Measurements from ENCODE around the gene FLAD1.

The FLAD1 gene

DNA sequence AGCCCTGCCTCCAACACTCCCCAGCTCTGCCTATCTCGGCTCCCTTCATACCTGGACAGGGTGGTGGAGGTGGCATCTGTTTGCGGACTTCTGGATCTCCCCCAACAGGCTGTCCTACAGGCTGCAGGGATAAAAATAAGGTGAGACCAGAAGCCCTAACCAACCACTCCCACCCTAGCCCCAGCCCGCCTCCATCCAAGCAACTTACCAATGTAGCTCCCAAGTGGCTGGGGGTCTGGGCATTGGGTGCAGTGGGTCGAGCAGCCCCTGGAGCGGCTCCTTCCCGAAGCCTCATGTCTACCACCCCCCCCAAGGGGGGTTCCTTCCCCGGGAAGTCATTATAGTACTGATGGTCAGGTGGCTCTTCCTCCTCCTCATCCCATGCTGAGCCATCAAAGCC lies 17.0 kb upstream of the FLAD1 start:
- Histone ChIP-seq H3K36me3 (ENCODE audit: control insufficient read depth in 1 of 2, insufficient read depth in 2 of 2, low read length in 2 of 2) (peaks cover 54 to 57% of the 10 kb centered on the region in 2 experiments), H3K18ac (ENCODE audit: low read length) (no peak overlapping the region), H3K9ac (ENCODE audit: low read length) (no peak overlapping the region), H3K14ac (ENCODE audit: low read length) (no peak overlapping the region), H3K9me3 (ENCODE audit: insufficient read depth, low read depth, low read length) (peaks cover 2% of the 10 kb centered on the region), H3K4me3 (ENCODE audit: low read depth, low read length) (no peak overlapping the region), H2AK5ac (ENCODE audit: low read length) (no peak overlapping the region), H3K23ac (ENCODE audit: low read length) (no peak overlapping the region), H3K4me2 (ENCODE audit: low read length) (no peak overlapping the region), H4K91ac (ENCODE audit: low read depth, low read length) (no peak overlapping the region), H2BK120ac (ENCODE audit: insufficient read depth, low read length, poor library complexity) (no peak overlapping the region), H4K12ac (ENCODE audit: low read depth, low read length) (no peak overlapping the region), H2BK5ac (ENCODE audit: low read depth, low read length, poor library complexity) (no peak overlapping the region), H3K4me1 (ENCODE audit: control insufficient read depth in 1 of 2, insufficient read depth in 2 of 2, low read length in 2 of 2) (peaks cover 37 to 40% of the 10 kb centered on the region in 2 experiments), H3K27me3 (ENCODE audit: insufficient read depth, low read length) (no peaks in the 10 kb centered on the region), H3K79me2 (ENCODE audit: control insufficient read depth, insufficient read depth, low read length, poor library complexity) (peaks cover 23% of the 10 kb centered on the region), H3K4ac (ENCODE audit: low read depth, low read length) (no peak overlapping the region), H3K79me1 (ENCODE audit: low read length) (peaks cover 23% of the 10 kb centered on the region), H2BK12ac (ENCODE audit: low read length) (no peak overlapping the region), H2AFZ (ENCODE audit: insufficient read depth, low read length, poor library complexity) (no peak overlapping the region), H3K27ac (ENCODE audit: low read depth, low read length) (no peak overlapping the region), H4K8ac (ENCODE audit: low read depth, low read length) (no peak overlapping the region)
- WGBS (ENCODE audit: extremely low coverage, insufficient coverage, insufficient read length) = no CpG with 5 or more reads among the region's 7 CpGs
- no peak for DNase-seq

DNA sequence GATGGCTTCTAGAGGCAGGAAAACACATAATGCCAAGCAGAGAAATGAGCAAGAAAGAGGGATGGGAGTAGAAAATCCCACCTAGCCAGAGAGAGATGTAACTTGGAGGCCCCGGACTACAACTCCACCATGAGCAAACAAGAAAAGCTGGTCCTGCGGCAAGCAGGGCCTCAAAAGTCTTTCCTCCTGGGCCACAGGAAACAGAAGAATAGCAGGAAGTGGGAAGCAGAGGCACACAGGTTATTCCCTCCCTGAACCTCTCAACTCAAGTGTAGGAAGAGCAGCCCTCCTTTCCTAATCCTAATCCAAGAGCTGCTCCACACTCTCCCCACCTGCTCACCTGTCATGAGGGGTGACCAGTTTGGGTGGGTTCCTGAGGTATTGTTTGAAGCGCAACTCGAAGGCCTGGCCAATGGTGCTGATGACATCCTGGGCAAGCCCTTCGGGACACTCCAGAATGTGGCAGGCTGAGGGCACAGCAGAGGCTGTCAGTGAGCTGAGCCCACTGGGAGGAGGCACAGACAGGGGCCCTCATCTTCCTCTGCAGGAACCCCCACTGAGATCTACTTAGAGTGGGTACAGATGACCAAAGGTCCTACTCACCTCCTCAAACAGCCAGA lies 15.7 kb upstream of the FLAD1 start:
- Histone ChIP-seq H2BK12ac (ENCODE audit: low read length) (no peak overlapping the region), H3K4me2 (ENCODE audit: low read length) (no peak overlapping the region), H2AK5ac (ENCODE audit: low read length) (no peak overlapping the region), H3K9me3 (ENCODE audit: insufficient read depth, low read depth, low read length) (peaks cover 2% of the 10 kb centered on the region), H2BK120ac (ENCODE audit: insufficient read depth, low read length, poor library complexity) (no peak overlapping the region), H2BK5ac (ENCODE audit: low read depth, low read length, poor library complexity) (no peak overlapping the region), H3K4ac (ENCODE audit: low read depth, low read length) (no peak overlapping the region), H3K14ac (ENCODE audit: low read length) (no peak overlapping the region), H3K4me3 (ENCODE audit: low read depth, low read length) (no peak overlapping the region), H3K9ac (ENCODE audit: low read length) (no peak overlapping the region), H3K27ac (ENCODE audit: low read depth, low read length) (peak overlapping the region; percentile 9), H3K4me1 (ENCODE audit: control insufficient read depth in 1 of 2, insufficient read depth in 2 of 2, low read length in 2 of 2) (peaks cover 41 to 47% of the 10 kb centered on the region in 2 experiments), H4K8ac (ENCODE audit: low read depth, low read length) (no peak overlapping the region), H3K79me1 (ENCODE audit: low read length) (peaks cover 22% of the 10 kb centered on the region), H3K36me3 (ENCODE audit: control insufficient read depth in 1 of 2, insufficient read depth in 2 of 2, low read length in 2 of 2) (peaks cover 54 to 57% of the 10 kb centered on the region in 2 experiments), H3K23ac (ENCODE audit: low read length) (no peak overlapping the region), H4K91ac (ENCODE audit: low read depth, low read length) (peak overlapping the region; percentile 15), H3K27me3 (ENCODE audit: insufficient read depth, low read length) (no peaks in the 10 kb centered on the region), H2AFZ (ENCODE audit: insufficient read depth, low read length, poor library complexity) (no peak overlapping the region), H3K79me2 (ENCODE audit: control insufficient read depth, insufficient read depth, low read length, poor library complexity) (peaks cover 19% of the 10 kb centered on the region), H3K18ac (ENCODE audit: low read length) (no peak overlapping the region), H4K12ac (ENCODE audit: low read depth, low read length) (no peak overlapping the region)
- WGBS (ENCODE audit: extremely low coverage, insufficient coverage, insufficient read length) = no CpG with 5 or more reads among the region's 5 CpGs
- no peak for DNase-seq

GRCh38 chr1:154968731-154969130 lies 14.4 kb upstream of the FLAD1 start:
- Histone ChIP-seq H3K4ac (ENCODE audit: low read depth, low read length) (peak overlapping the region; percentile 80), H2BK5ac (ENCODE audit: low read depth, low read length, poor library complexity) (peak overlapping the region; percentile 4), H4K12ac (ENCODE audit: low read depth, low read length) (peak overlapping the region; percentile 35), H4K91ac (ENCODE audit: low read depth, low read length) (peak overlapping the region; percentile 7), H3K18ac (ENCODE audit: low read length) (peak overlapping the region; percentile 54), H3K27me3 (ENCODE audit: insufficient read depth, low read length) (no peaks in the 10 kb centered on the region), H3K14ac (ENCODE audit: low read length) (no peak overlapping the region), H3K9me3 (ENCODE audit: insufficient read depth, low read depth, low read length) (peaks cover 2% of the 10 kb centered on the region), H3K79me1 (ENCODE audit: low read length) (peaks cover 28% of the 10 kb centered on the region), H3K4me1 (ENCODE audit: control insufficient read depth in 1 of 2, insufficient read depth in 2 of 2, low read length in 2 of 2) (peaks cover 39 to 47% of the 10 kb centered on the region in 2 experiments), H3K27ac (ENCODE audit: low read depth, low read length) (no peak overlapping the region), H2BK12ac (ENCODE audit: low read length) (no peak overlapping the region), H2BK120ac (ENCODE audit: insufficient read depth, low read length, poor library complexity) (no peak overlapping the region), H3K79me2 (ENCODE audit: control insufficient read depth, insufficient read depth, low read length, poor library complexity) (peaks cover 22% of the 10 kb centered on the region), H3K4me2 (ENCODE audit: low read length) (peak overlapping the region; percentile 79), H3K23ac (ENCODE audit: low read length) (no peak overlapping the region), H3K36me3 (ENCODE audit: control insufficient read depth in 1 of 2, insufficient read depth in 2 of 2, low read length in 2 of 2) (peaks cover 44 to 47% of the 10 kb centered on the region in 2 experiments), H2AK5ac (ENCODE audit: low read length) (no peak overlapping the region), H3K4me3 (ENCODE audit: low read depth, low read length) (no peak overlapping the region), H4K8ac (ENCODE audit: low read depth, low read length) (no peak overlapping the region), H3K9ac (ENCODE audit: low read length) (no peak overlapping the region), H2AFZ (ENCODE audit: insufficient read depth, low read length, poor library complexity) (no peak overlapping the region)
- DNase-seq = no peak
- WGBS (ENCODE audit: extremely low coverage, insufficient coverage, insufficient read length) = no CpG with 5 or more reads among the region's 3 CpGs

- no CpG with 5 or more reads among the region's 5 CpGs for WGBS (ENCODE audit: extremely low coverage, insufficient coverage, insufficient read length)
- no peak overlapping the region for H3K27ac ChIP-seq (ENCODE audit: low read depth, low read length)
- H3K36me3 ChIP-seq (ENCODE audit: control insufficient read depth in 1 of 2, insufficient read depth in 2 of 2, low read length in 2 of 2) = peaks cover 42% of the 10 kb centered on the region in 2 experiments
- peak overlapping the region; percentile 7 for H4K91ac ChIP-seq (ENCODE audit: low read depth, low read length)
- H2BK12ac ChIP-seq (ENCODE audit: low read length) = peak overlapping the region; percentile 32
- H4K12ac ChIP-seq (ENCODE audit: low read depth, low read length) = peak overlapping the region; percentile 35
- H3K4me1 ChIP-seq (ENCODE audit: control insufficient read depth in 1 of 2, insufficient read depth in 2 of 2, low read length in 2 of 2) = peaks cover 39 to 47% of the 10 kb centered on the region in 2 experiments
- no peak overlapping the region for H3K23ac ChIP-seq (ENCODE audit: low read length)
- H3K14ac ChIP-seq (ENCODE audit: low read length) = peak overlapping the region; percentile 17
- peaks cover 31% of the 10 kb centered on the region for H3K79me1 ChIP-seq (ENCODE audit: low read length)
- H3K27me3 ChIP-seq (ENCODE audit: insufficient read depth, low read length) = no peaks in the 10 kb centered on the region
- DNase-seq = no peak
- peak overlapping the region; percentile 54 for H3K18ac ChIP-seq (ENCODE audit: low read length)
- H3K9me3 ChIP-seq (ENCODE audit: insufficient read depth, low read depth, low read length) = peaks cover 2% of the 10 kb centered on the region
- H4K8ac ChIP-seq (ENCODE audit: low read depth, low read length) = no peak overlapping the region
- H3K79me2 ChIP-seq (ENCODE audit: control insufficient read depth, insufficient read depth, low read length, poor library complexity) = peaks cover 24% of the 10 kb centered on the region
- peak overlapping the region; percentile 79 for H3K4me2 ChIP-seq (ENCODE audit: low read length)
- H3K4me3 ChIP-seq (ENCODE audit: low read depth, low read length) = no peak overlapping the region
- no peak overlapping the region for H2AFZ ChIP-seq (ENCODE audit: insufficient read depth, low read length, poor library complexity)
- H3K9ac ChIP-seq (ENCODE audit: low read length) = no peak overlapping the region
- H2BK5ac ChIP-seq (ENCODE audit: low read depth, low read length, poor library complexity) = no peak overlapping the region
- H2BK120ac ChIP-seq (ENCODE audit: insufficient read depth, low read length, poor library complexity) = no peak overlapping the region
- H3K4ac ChIP-seq (ENCODE audit: low read depth, low read length) = peak overlapping the region; percentile 80
- peak overlapping the region; percentile 64 for H2AK5ac ChIP-seq (ENCODE audit: low read length)
Observed at GRCh38 chr1:154969246-154969645, 13.9 kb upstream of the FLAD1 start.

All from trophoblast cell (in vitro differentiated cells and primary cell).